Brain microvascular endothelial cell (primary cell): ENCODE data around the gene LRRC1.

Experiments used
- DNase-seq: peaks from one replicate; pipeline ENCODE4 v3.0.0-alpha.2; 2020
- H3K27ac ChIP-seq: fragments of 250-450 bp; sonication (Bioruptor Pico); 2 replicates; pipeline ENCODE4 v1.5.1; 2020; ENCODE audit warnings: mild to moderate bottlenecking, moderate library complexity
- H3K27me3 ChIP-seq: fragments of 250-450 bp; sonication (Bioruptor Pico); replicated peaks from 2 replicates; pipeline ENCODE4 v1.5.1; 2020; ENCODE audit warnings: mild to moderate bottlenecking
- H3K36me3 ChIP-seq: fragments of 250-450 bp; sonication (Bioruptor Pico); replicated peaks from 2 replicates; pipeline ENCODE4 v1.5.1; 2020; ENCODE audit warnings: mild to moderate bottlenecking
- H3K4me3 ChIP-seq: 2 replicates; pipeline ENCODE4 v1.5.1; 2011; ENCODE audit warnings: low read depth, mild to moderate bottlenecking, control low read depth, low read length, moderate library complexity
- CTCF ChIP-seq: IDR thresholded peaks from 2 replicates; pipeline ENCODE4 v1.5.1; 2011; ENCODE audit warnings: low read depth, mild to moderate bottlenecking, moderate library complexity, low read length, control low read depth, inconsistent platforms; ENCODE audit errors: missing control alignments
- in situ Hi-C: cut with HindIII; loops from 2 replicates; pipeline ENCODE4 v1.10.0; 2017; ENCODE audit warnings: low sequenced_read_pairs, low pct_ligation_motif_present

The LRRC1 gene

GRCh38 chr6:53845280-53846195 is 50.7 kb downstream of the LRRC1 start:
- H3K4me3 ChIP-seq, result no peak overlapping the region
- no peak for TF ChIP-seq CTCF
- H3K27me3 ChIP-seq, result no peaks in the 10 kb centered on the region
- in situ Hi-C loops, result no loop called here
- H3K27ac ChIP-seq, result no peak overlapping the region
- no peak for DNase-seq
- no peaks in the 10 kb centered on the region for H3K36me3 ChIP-seq

- in situ Hi-C loops, result no loop called here
- H3K27ac ChIP-seq, result no peak overlapping the region
- no peak overlapping the region for H3K4me3 ChIP-seq
- TF ChIP-seq CTCF, result no peak
- no peaks in the 10 kb centered on the region for H3K36me3 ChIP-seq
- H3K27me3 ChIP-seq, result no peaks in the 10 kb centered on the region
- DNase-seq, result no peak
Observed at GRCh38 chr6:53846250-53846649, 51.4 kb downstream of the LRRC1 start.

GRCh38 chr6:53847796-53848314 is 53.0 kb downstream of the LRRC1 start:
- Histone ChIP-seq H3K4me3 (no peak overlapping the region), H3K27me3 (no peaks in the 10 kb centered on the region), H3K27ac (no peak overlapping the region), H3K36me3 (no peaks in the 10 kb centered on the region)
- no peak for TF ChIP-seq CTCF
- DNase-seq, result no peak
- in situ Hi-C loops, result no loop called here

- H3K27me3 ChIP-seq, result no peaks in the 10 kb centered on the region
- no peak overlapping the region for H3K4me3 ChIP-seq
- H3K36me3 ChIP-seq, result no peaks in the 10 kb centered on the region
- no peak for TF ChIP-seq CTCF
- no peak for DNase-seq
- in situ Hi-C loops, result no loop called here
- H3K27ac ChIP-seq, result no peak overlapping the region
Observed at GRCh38 chr6:53850527-53850926, 55.7 kb downstream of the LRRC1 start.

- H3K36me3 ChIP-seq, result no peaks in the 10 kb centered on the region
- DNase-seq, result no peak
- no peaks in the 10 kb centered on the region for H3K27me3 ChIP-seq
- no peak overlapping the region for H3K27ac ChIP-seq
- H3K4me3 ChIP-seq, result no peak overlapping the region
- in situ Hi-C loops, result no loop called here
- TF ChIP-seq CTCF, result no peak
Observed at GRCh38 chr6:53851561-53851960, 56.8 kb downstream of the LRRC1 start.
